Activated CD4-positive, alpha-beta T cell treated with anti-CD3 and anti-CD28 coated beads, Interleukin-2, amount 50 U/mL, for 48 hours (primary cell): ENCODE results near the gene CCNK.

Experiments used
- DNase-seq, 2 experiments: peaks; one replicate each; pipeline ENCODE4 v3.0.0-alpha.2; 2020

The CCNK gene

GRCh38 chr14:99538733-99539132 lies 57.5 kb downstream of the CCNK start:
- DNase-seq: no peak

GRCh38 chr14:99539491-99539890 lies 58.3 kb downstream of the CCNK start:
- no peak for DNase-seq

DNA sequence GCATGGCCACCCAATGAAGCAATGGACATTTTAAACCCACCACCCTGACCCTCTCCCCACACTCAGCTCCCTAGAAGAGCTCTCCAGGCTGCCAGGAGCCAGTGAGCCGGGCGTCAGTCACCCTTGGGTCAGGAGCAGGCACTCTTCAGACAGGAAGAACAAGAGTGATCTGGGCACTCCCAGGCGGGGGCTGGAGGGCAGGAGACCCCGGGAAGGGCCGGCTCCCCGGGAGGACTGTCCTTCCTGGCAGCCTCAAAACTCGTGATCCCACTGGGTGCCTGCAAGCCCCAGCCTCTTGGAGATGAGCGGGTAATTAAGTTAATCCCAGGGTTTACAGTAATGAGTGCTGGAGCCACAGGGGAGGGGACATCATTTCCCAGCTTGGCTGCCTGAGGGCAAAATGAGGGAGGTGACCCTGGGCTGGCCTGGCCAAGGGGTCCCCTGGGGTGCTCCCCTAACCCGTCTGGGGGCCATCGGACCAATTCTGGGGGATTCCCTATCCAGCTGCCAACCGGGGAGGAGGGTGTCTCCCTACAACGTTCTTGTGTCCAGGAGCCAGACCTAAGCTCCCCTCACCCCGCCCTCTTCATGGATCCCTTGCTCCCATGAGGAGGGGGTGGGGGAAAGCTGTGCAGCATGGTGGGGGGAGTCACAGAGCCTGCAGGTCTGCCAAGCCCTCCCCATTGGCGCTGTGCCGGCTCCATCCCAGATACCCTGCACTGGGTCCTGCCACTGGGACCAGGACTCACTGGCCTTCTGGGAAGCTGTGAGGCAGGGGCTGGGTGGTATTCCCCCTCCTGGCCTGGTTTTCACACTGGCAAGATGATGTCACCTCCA lies 59.2 kb downstream of the CCNK start:
- no peak for DNase-seq

- no peak for DNase-seq
These were observed 60.0 kb downstream of the CCNK start for GRCh38 chr14:99541211-99541610.

GRCh38 chr14:99541677-99542470 lies 60.7 kb downstream of the CCNK start:
- no peak for DNase-seq

DNA sequence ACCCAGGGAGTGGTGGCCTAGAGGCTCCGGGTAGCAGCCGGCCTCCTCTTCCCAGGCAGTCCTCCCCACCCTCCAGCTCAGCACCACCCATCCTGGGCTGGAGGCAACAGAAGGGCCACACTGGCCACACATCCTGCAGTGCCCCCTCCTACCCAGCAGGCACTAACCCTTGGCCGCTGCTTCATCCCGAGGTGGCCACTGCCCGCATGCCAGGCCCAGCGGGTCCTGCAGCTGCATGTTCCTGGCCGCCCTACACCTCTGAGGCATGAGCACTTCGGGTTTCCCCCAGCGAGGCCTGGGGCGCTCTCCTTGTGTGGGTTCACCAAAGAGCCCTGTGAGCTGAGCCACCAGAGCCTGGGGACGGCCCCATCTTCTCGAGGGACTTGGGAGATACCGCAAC lies 61.4 kb downstream of the CCNK start:
- no peak for DNase-seq

GRCh38 chr14:99543370-99543769 lies 62.2 kb downstream of the CCNK start:
- DNase-seq: no peak

DNA sequence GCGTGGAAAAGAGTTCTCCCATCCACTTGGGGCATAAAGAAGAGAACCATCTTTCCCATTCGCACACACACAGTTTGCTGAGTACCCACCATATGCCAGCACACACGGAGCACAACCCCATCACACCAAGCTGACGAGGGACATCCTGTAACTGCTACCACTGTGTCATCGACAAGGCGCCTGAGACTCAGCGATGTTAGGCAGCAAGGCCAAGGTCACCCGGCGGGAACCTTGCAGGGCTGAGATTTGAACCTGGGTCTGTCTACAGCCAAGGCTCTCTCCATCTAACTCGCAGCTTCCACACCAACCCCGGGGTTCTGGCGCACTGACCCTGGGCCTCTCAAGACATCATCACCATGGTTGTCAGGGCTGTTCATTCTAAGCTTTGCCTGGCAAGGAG lies 62.8 kb downstream of the CCNK start:
- no peak for DNase-seq

GRCh38 chr14:99544991-99545390 lies 63.8 kb downstream of the CCNK start:
- no peak for DNase-seq

DNA sequence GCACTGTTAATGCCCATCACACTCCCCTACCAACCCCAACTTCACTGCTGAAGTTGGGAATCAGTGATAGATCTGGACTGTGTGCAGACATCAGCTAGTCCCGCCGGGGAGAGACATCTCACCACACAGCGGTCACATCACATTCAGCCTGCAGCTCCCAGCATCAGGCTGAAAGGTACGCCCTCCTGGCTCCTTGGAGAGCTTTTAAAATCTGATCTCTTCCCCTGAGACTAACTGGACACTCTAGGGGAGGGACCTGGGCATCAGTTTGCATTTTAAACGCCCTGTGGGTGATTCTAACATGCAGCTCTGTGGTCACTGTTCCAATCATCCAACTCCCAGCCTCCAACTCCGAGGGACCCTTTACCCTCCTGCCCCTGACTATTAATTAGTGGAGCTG lies 64.4 kb downstream of the CCNK start:
- no peak for DNase-seq

GRCh38 chr14:99546234-99546879 lies 65.1 kb downstream of the CCNK start:
- DNase-seq: no peak

DNA sequence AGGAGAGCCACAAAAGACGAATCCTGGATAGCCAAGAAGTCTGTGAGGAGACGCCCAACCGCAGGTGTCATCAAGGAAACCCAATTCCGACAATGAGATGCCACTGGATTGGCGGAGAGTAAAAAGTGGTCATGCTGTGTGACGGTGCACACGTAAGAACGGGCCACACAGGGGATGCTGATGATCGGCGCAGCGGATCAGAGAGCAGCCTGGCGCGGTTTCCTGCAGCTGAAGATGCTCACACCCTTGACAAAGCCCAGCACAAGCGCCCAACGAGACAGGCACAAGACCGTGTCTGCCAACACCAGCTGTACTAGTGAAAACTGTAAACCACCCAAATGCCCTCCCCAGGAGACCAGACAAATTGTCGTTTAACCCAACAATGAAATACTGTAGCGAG lies 67.0 kb downstream of the CCNK start:
- DNase-seq: no peak

DNA sequence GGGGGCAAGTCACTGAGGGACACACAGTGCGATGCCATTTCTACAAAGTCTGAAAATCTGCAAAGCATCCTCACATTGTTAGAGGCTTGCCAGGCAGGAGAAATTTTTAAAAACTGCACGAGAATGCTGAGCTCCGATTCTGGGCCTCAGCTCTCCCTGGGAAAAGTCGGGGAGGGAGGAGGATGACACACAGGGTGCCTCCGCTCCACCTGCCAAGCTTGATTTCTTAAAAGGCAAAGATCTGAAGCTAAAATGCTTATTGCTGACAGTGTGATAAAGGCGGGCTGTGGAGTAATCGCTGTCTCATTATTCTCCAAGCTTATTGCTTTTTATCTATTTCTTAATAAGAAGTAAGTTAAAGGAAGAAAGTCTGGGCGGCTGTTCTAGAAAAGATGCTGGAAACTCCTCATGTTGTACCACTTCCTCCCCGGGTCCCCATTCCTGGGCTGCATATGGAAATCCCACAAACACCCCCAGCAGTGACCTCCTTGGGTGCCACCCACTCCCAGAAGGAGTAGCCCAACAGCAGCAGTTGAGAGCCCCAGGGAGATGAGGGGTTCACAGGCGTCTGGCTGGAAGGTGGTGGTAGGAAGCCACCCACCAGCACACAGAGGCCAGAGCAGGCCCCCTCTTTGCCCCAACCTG lies 67.8 kb downstream of the CCNK start:
- DNase-seq: no peak

DNA sequence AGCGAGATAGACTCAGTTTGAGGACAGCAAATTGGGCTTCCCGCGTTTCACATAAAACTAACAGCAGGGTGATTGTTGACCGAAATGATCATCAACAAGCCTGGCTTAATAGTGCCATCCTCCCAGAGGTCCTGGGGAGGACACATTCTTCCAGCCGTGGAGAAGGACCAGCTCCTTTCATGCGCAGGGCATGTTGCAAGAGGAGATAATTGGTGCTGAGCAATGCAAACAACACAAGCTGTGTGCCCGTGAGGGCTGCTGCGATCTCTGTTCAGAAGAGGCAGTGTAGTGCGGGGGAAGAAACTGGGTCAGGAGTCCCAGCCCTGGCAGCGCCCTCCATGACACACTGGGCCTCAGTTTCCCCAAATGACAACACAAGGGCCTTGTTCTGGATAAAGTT lies 68.5 kb downstream of the CCNK start:
- DNase-seq: no peak

DNA sequence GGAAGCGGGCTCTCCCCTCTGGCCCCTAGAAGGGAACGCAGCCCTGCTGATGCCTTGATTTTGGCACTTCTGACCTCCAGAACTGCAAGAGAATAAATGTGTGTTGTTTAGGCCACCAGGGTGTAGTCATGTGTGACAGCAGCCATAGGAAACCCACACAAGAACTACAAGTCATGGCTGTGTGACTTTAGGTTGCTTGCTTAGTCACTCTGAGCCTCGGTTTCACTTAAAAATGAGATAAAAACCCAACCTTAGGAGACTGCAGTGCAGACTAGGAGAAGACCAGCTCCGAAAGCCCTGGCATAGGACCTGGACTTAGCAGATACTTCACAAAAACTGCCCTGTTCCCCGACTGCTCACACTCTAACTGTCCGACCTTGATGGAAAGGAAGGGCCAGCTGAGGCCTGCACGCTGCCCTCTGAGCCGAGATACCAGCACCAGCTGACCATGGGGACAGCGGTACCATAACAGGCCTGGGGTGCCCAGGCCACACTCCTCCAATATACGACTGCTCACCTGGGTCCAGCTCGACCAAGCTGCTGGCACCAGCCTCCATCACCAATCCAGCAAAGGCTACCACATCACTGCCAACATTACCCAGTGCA lies 69.3 kb downstream of the CCNK start:
- DNase-seq: no peak

DNA sequence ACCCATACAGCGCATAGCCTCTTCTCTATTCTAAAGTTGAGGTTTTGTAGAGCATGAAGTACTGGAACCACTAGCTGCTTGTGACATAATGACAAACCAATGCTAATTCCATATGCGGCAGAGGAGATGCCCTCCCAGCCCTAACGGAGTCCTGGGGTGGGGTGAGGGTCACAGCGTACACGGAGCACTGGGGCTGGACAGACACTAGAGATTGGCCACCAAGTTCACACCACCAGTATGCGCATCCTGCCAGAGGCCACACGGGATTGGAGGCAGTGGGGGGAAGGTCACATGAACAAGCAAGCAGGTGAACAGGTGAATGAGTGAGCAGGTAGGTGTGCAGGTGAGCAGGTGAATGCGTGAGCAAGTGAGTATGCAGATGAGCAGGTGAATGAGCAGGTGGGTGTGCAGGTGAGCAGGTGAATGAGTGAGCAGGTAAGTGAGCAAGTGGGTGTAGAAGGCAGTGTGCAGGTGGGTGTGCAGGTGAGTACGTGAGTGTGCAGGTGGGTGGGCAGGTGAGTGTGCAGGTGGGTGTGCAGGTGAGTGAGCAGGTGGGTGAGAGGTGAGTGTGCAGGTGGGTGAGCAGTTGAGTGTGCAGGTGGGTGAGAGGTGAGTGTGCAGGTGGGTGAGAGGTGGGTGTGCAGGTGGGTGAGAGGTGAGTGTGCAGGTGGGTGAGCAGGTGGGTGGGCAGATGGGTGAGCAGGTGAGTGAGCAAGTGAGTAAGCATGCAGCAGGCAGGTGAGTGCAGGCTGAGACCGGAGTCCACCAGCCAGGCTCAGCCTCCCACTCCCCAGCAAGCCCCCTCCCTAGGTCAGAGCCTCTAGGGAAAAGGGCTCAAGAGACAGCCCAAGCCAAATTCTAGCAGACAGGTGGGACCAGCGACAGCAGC lies 70.1 kb downstream of the CCNK start:
- no peak for DNase-seq

GRCh38 chr14:99552021-99552553 lies 70.9 kb downstream of the CCNK start:
- no peak for DNase-seq

DNA sequence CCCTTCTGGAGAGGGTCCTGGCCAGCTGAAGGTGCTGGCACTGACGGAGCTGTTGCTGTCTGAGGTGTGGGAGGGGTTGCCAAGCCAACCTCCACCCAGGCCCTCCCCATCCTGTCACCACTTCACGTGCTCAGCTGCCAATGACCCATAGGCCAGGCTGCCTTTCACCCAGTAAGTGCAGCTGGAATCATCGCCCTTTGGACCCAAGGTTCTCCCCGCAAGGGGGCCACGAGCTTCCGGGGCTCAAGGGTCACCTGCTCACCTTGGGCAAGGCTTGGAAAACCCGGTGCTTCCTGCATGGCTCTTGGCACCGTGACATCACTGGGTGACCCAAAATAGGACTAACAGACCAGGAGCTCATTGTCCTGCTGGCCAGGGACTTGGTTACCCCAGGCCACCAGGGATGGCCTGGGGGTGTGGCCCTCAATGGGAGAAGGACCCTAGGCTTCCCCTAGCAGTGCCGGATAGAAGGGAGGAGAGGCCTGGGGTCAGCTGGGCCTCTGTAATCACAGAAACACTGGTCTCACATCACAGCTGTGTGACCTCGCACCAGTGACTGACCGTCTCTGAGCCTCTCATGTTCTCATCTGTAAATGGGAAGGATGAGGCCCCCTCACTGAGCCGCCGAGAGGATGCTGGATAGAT lies 71.5 kb downstream of the CCNK start:
- no peak for DNase-seq

- no peak for DNase-seq
These were observed 73.0 kb downstream of the CCNK start for GRCh38 chr14:99554184-99554583.

DNA sequence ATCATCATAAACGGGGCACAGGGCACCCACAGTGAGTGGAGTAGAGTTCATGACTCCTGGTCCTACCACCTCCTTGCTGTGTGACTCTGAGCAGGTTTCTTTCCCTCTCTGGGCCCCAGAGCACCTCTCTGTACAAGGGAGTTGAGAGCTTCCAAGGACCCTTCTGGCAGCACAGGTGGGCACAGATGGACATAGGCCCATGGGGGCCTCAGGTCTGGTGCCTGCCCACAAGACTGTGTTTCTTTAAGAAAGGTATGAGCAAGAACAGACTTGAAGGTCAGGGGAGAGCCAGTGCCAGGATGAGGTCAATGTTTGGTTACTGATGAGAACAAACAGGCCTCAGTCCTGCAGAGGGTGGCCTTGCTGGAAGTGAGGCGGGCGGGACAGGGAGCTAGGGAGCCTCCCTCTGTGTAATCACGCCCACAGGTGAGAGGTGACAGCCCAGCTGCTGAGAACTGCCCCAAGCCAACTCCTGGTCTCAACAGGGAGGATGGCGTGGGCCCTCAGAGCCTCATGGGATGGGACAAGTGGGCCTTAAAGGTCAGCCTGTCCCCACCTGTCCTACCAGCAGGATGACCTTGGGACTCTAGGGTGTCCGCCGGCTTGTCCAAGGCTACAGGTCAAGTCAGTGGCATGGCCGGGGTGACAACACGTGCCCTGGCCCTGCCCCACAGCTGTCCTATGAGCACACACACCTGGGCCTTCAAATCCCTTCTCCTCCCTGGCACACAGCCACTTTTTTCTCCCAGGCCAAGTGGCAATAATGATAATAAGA lies 73.7 kb downstream of the CCNK start:
- DNase-seq: no peak
